ENCODE data around the gene IKZF2.

Gene IKZF2

DNA sequence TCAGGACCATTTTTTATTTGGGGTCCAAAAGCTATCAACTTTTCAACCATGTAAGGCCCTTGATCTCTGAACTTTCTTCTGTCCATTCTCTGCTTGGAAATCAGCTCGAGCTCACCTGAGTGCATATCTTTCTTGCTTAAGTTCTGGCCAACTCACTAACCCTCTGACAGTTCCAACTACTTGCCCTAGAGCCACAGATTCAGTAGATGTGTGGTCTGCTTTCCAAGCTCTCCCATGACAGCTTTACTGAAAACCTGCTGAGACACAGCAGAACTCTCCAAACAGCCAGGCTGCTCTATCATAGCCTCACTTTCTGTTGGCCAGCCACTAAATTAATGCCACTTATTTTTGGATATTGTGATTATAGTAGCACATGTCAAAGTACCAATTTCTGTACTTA lies 21.2 kb upstream of the IKZF2 start:
- no peaks in the 10 kb centered on the region for H3K27me3 ChIP-seq (ENCODE audit: control insufficient read depth, insufficient read depth, low read length)
- H3K36me3 ChIP-seq (ENCODE audit: control insufficient read depth, insufficient read depth, low read length) = no peaks in the 10 kb centered on the region
- H3K9me3 ChIP-seq (ENCODE audit: control insufficient read depth, insufficient read depth, low read depth, low read length) = no peaks in the 10 kb centered on the region
- H3K9ac ChIP-seq (ENCODE audit: low read length) = no peak overlapping the region
- H3K4me3 ChIP-seq (ENCODE audit: low read depth, low read length) = no peak overlapping the region
- H3K4me1 ChIP-seq (ENCODE audit: control insufficient read depth, insufficient read depth, low read length) = no peaks in the 10 kb centered on the region
- no peak overlapping the region for H3K27ac ChIP-seq (ENCODE audit: low read depth, low read length)

DNA sequence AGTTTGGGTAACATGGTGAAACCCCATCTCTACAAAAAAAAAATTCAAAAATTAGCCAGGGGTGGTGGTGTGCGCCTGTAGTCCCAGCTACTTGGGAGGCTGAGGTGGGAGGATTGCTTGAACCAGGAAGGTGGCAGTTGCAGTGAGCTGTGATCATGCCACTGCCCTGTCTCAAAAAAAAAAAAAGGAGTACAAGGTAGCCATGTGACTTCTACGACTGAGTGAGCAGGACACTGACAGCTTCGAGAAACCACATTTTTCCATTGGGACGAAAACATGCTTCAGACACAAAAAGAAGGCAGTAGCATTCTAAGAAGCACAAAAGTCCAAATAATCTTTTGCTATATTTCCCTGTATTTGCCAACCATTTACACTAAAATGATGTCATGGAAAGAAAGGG lies 19.7 kb upstream of the IKZF2 start:
- H3K9me3 ChIP-seq (ENCODE audit: control insufficient read depth, insufficient read depth, low read depth, low read length) = no peaks in the 10 kb centered on the region
- H3K9ac ChIP-seq (ENCODE audit: low read length) = no peak overlapping the region
- no peak overlapping the region for H3K27ac ChIP-seq (ENCODE audit: low read depth, low read length)
- no peaks in the 10 kb centered on the region for H3K27me3 ChIP-seq (ENCODE audit: control insufficient read depth, insufficient read depth, low read length)
- no peaks in the 10 kb centered on the region for H3K36me3 ChIP-seq (ENCODE audit: control insufficient read depth, insufficient read depth, low read length)
- no peaks in the 10 kb centered on the region for H3K4me1 ChIP-seq (ENCODE audit: control insufficient read depth, insufficient read depth, low read length)
- H3K4me3 ChIP-seq (ENCODE audit: low read depth, low read length) = no peak overlapping the region

- no peaks in the 10 kb centered on the region for H3K36me3 ChIP-seq (ENCODE audit: control insufficient read depth, insufficient read depth, low read length)
- no peak overlapping the region for H3K4me3 ChIP-seq (ENCODE audit: low read depth, low read length)
- H3K9ac ChIP-seq (ENCODE audit: low read length) = no peak overlapping the region
- H3K9me3 ChIP-seq (ENCODE audit: control insufficient read depth, insufficient read depth, low read depth, low read length) = no peaks in the 10 kb centered on the region
- no peaks in the 10 kb centered on the region for H3K27me3 ChIP-seq (ENCODE audit: control insufficient read depth, insufficient read depth, low read length)
- no peak overlapping the region for H3K27ac ChIP-seq (ENCODE audit: low read depth, low read length)
- H3K4me1 ChIP-seq (ENCODE audit: control insufficient read depth, insufficient read depth, low read length) = no peaks in the 10 kb centered on the region
Measured at GRCh38 chr2:213167271-213167930, 16.0 kb upstream of the IKZF2 start.

GRCh38 chr2:213166109-213166508 lies 14.7 kb upstream of the IKZF2 start:
- Histone ChIP-seq H3K4me1 (ENCODE audit: control insufficient read depth, insufficient read depth, low read length) (no peaks in the 10 kb centered on the region), H3K27ac (ENCODE audit: low read depth, low read length) (no peak overlapping the region), H3K9ac (ENCODE audit: low read length) (no peak overlapping the region), H3K9me3 (ENCODE audit: control insufficient read depth, insufficient read depth, low read depth, low read length) (no peaks in the 10 kb centered on the region), H3K27me3 (ENCODE audit: control insufficient read depth, insufficient read depth, low read length) (no peaks in the 10 kb centered on the region), H3K4me3 (ENCODE audit: low read depth, low read length) (no peak overlapping the region), H3K36me3 (ENCODE audit: control insufficient read depth, insufficient read depth, low read length) (no peaks in the 10 kb centered on the region)

GRCh38 chr2:213164263-213164662 lies 12.9 kb upstream of the IKZF2 start:
- H3K27ac ChIP-seq (ENCODE audit: low read depth, low read length) = no peak overlapping the region
- H3K9me3 ChIP-seq (ENCODE audit: control insufficient read depth, insufficient read depth, low read depth, low read length) = no peaks in the 10 kb centered on the region
- no peak overlapping the region for H3K4me3 ChIP-seq (ENCODE audit: low read depth, low read length)
- H3K9ac ChIP-seq (ENCODE audit: low read length) = no peak overlapping the region
- H3K4me1 ChIP-seq (ENCODE audit: control insufficient read depth, insufficient read depth, low read length) = no peaks in the 10 kb centered on the region
- no peaks in the 10 kb centered on the region for H3K36me3 ChIP-seq (ENCODE audit: control insufficient read depth, insufficient read depth, low read length)
- no peaks in the 10 kb centered on the region for H3K27me3 ChIP-seq (ENCODE audit: control insufficient read depth, insufficient read depth, low read length)

- H3K27ac ChIP-seq (ENCODE audit: low read depth, low read length) = no peak overlapping the region
- no peak overlapping the region for H3K4me3 ChIP-seq (ENCODE audit: low read depth, low read length)
- no peaks in the 10 kb centered on the region for H3K27me3 ChIP-seq (ENCODE audit: control insufficient read depth, insufficient read depth, low read length)
- no peaks in the 10 kb centered on the region for H3K9me3 ChIP-seq (ENCODE audit: control insufficient read depth, insufficient read depth, low read depth, low read length)
- H3K4me1 ChIP-seq (ENCODE audit: control insufficient read depth, insufficient read depth, low read length) = no peaks in the 10 kb centered on the region
- no peak overlapping the region for H3K9ac ChIP-seq (ENCODE audit: low read length)
- H3K36me3 ChIP-seq (ENCODE audit: control insufficient read depth, insufficient read depth, low read length) = no peaks in the 10 kb centered on the region
Measured at GRCh38 chr2:213162516-213163118, 11.2 kb upstream of the IKZF2 start.

DNA sequence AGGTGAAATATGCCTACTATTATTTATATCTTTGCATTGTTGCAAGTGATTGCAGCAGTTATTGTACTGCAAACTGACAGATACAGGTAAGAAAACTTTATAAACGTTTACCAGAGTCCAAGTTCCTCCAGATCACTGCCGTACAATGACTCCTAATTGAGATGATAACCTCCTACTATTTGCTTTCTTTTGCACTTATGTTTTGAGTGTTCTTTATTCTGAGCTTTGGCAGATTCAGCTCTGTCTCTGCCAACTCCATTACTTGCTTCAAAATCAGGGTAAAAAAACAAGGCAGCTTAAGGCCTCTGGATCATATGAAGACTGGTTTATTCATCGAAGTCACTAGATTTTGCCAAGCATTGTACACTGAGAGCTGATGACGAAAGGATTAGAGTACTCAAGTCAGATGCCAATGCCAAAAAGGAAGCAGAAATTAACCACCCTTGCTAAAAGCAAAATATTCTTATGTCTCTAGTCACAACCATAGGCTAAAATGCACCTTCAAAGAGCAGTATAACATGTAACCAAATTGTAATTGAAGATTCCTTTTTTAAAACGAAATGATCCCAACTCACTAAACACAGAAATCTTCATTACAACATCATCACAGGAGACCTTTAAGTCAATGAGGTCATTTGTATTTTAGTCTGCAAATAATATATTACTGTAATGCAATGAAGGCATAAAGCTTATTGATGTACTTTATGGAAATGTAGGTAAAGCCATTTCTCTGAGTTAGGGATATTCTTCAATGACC lies 10.5 kb upstream of the IKZF2 start:
- H3K4me1 ChIP-seq (ENCODE audit: control insufficient read depth, insufficient read depth, low read length) = no peaks in the 10 kb centered on the region
- no peaks in the 10 kb centered on the region for H3K9me3 ChIP-seq (ENCODE audit: control insufficient read depth, insufficient read depth, low read depth, low read length)
- H3K4me3 ChIP-seq (ENCODE audit: low read depth, low read length) = no peak overlapping the region
- no peaks in the 10 kb centered on the region for H3K36me3 ChIP-seq (ENCODE audit: control insufficient read depth, insufficient read depth, low read length)
- no peak overlapping the region for H3K27ac ChIP-seq (ENCODE audit: low read depth, low read length)
- no peaks in the 10 kb centered on the region for H3K27me3 ChIP-seq (ENCODE audit: control insufficient read depth, insufficient read depth, low read length)
- H3K9ac ChIP-seq (ENCODE audit: low read length) = no peak overlapping the region

GRCh38 chr2:213159768-213160167 lies 8.4 kb upstream of the IKZF2 start:
- Histone ChIP-seq H3K4me1 (ENCODE audit: control insufficient read depth, insufficient read depth, low read length) (no peaks in the 10 kb centered on the region), H3K4me3 (ENCODE audit: low read depth, low read length) (no peak overlapping the region), H3K36me3 (ENCODE audit: control insufficient read depth, insufficient read depth, low read length) (no peaks in the 10 kb centered on the region), H3K27ac (ENCODE audit: low read depth, low read length) (no peak overlapping the region), H3K9me3 (ENCODE audit: control insufficient read depth, insufficient read depth, low read depth, low read length) (no peaks in the 10 kb centered on the region), H3K27me3 (ENCODE audit: control insufficient read depth, insufficient read depth, low read length) (no peaks in the 10 kb centered on the region), H3K9ac (ENCODE audit: low read length) (no peak overlapping the region)

GRCh38 chr2:213157242-213157641 lies 5.8 kb upstream of the IKZF2 start:
- peaks cover 4% of the 10 kb centered on the region; the same call in 1 of the 2 replicates for H3K4me1 ChIP-seq (ENCODE audit: control insufficient read depth, insufficient read depth, low read length)
- H3K9ac ChIP-seq (ENCODE audit: low read length) = no peak overlapping the region
- H3K36me3 ChIP-seq (ENCODE audit: control insufficient read depth, insufficient read depth, low read length) = no peaks in the 10 kb centered on the region
- H3K4me3 ChIP-seq (ENCODE audit: low read depth, low read length) = no peak overlapping the region
- H3K27me3 ChIP-seq (ENCODE audit: control insufficient read depth, insufficient read depth, low read length) = peaks cover 8% of the 10 kb centered on the region; the same call in 1 of the 2 replicates
- H3K27ac ChIP-seq (ENCODE audit: low read depth, low read length) = no peak overlapping the region
- no peaks in the 10 kb centered on the region for H3K9me3 ChIP-seq (ENCODE audit: control insufficient read depth, insufficient read depth, low read depth, low read length)

- no peak overlapping the region for H3K4me3 ChIP-seq (ENCODE audit: low read depth, low read length)
- peaks cover 8% of the 10 kb centered on the region; the same call in 1 of the 2 replicates for H3K27me3 ChIP-seq (ENCODE audit: control insufficient read depth, insufficient read depth, low read length)
- H3K9ac ChIP-seq (ENCODE audit: low read length) = no peak overlapping the region
- no peaks in the 10 kb centered on the region for H3K9me3 ChIP-seq (ENCODE audit: control insufficient read depth, insufficient read depth, low read depth, low read length)
- no peak overlapping the region for H3K27ac ChIP-seq (ENCODE audit: low read depth, low read length)
- peaks cover 4% of the 10 kb centered on the region; the same call in 1 of the 2 replicates for H3K4me1 ChIP-seq (ENCODE audit: control insufficient read depth, insufficient read depth, low read length)
- H3K36me3 ChIP-seq (ENCODE audit: control insufficient read depth, insufficient read depth, low read length) = no peaks in the 10 kb centered on the region
Measured at GRCh38 chr2:213156717-213157116, 5.3 kb upstream of the IKZF2 start.

GRCh38 chr2:213152888-213153287 lies 1.5 kb upstream of the IKZF2 start:
- Histone ChIP-seq H3K9me3 (ENCODE audit: control insufficient read depth, insufficient read depth, low read depth, low read length) (no peaks in the 10 kb centered on the region), H3K4me3 (ENCODE audit: low read depth, low read length) (peak overlapping the region; percentile 86), H3K4me1 (ENCODE audit: control insufficient read depth, insufficient read depth, low read length) (peaks cover 6% of the 10 kb centered on the region; the same call in 1 of the 2 replicates), H3K9ac (ENCODE audit: low read length) (no peak overlapping the region), H3K27ac (ENCODE audit: low read depth, low read length) (no peak overlapping the region), H3K36me3 (ENCODE audit: control insufficient read depth, insufficient read depth, low read length) (no peaks in the 10 kb centered on the region), H3K27me3 (ENCODE audit: control insufficient read depth, insufficient read depth, low read length) (peaks cover 8% of the 10 kb centered on the region; the same call in 1 of the 2 replicates)
